Activated CD4-positive, alpha-beta T cell treated with anti-CD3 and anti-CD28 coated beads, Interleukin-2, Interleukin-6, amounts not matched to agents 100 ng/mL and 50 ng/mL, durations not matched to agents 16 hours and 8 hours (primary cell): ENCODE data around the gene BUB1B.
"Not testable (repeated sequence)": the region's sequence is repeated elsewhere in the genome, so short reads cannot be mapped to it uniquely, and the experiment has no call there.

Experiments
- DNase-seq: peaks from one replicate; pipeline ENCODE4 v3.0.0-alpha.2; 2020

BUB1B gene

GRCh38 chr15:40136470-40137302 lies 24.2 kb upstream of the BUB1B start:
- no peak for DNase-seq

- no peak for DNase-seq
Observed at GRCh38 chr15:40137303-40138200, 23.3 kb upstream of the BUB1B start.

GRCh38 chr15:40138201-40138570 lies 22.7 kb upstream of the BUB1B start:
- not testable (repeated sequence) for DNase-seq

GRCh38 chr15:40142428-40142827 lies 18.4 kb upstream of the BUB1B start:
- no peak for DNase-seq

GRCh38 chr15:40146037-40146436 lies 14.8 kb upstream of the BUB1B start:
- DNase-seq, result no peak

- DNase-seq, result no peak
Observed at GRCh38 chr15:40149339-40149738, 11.5 kb upstream of the BUB1B start.

- no peak for DNase-seq
Observed at GRCh38 chr15:40150163-40150925, 10.5 kb upstream of the BUB1B start.

- no peak for DNase-seq
Observed at GRCh38 chr15:40151499-40151898, 9.4 kb upstream of the BUB1B start.

- no peak for DNase-seq
Observed at GRCh38 chr15:40151991-40152390, 8.9 kb upstream of the BUB1B start.

GRCh38 chr15:40154821-40155220 lies 6.0 kb upstream of the BUB1B start:
- not testable (repeated sequence) for DNase-seq

GRCh38 chr15:40155270-40155910 lies 5.5 kb upstream of the BUB1B start:
- no peak for DNase-seq

- no peak for DNase-seq
Observed at GRCh38 chr15:40157778-40158447, 3.0 kb upstream of the BUB1B start.

- DNase-seq, result no peak
Observed at GRCh38 chr15:40160021-40160420, 848 bp upstream of the BUB1B start.

- peak; percentile 17 for DNase-seq
Observed at GRCh38 chr15:40161693-40162391, 973 bp downstream of the BUB1B start.

- DNase-seq, result no peak
Observed at GRCh38 chr15:40162552-40162951, 1.7 kb downstream of the BUB1B start.

GRCh38 chr15:40163657-40164416 lies 3.0 kb downstream of the BUB1B start:
- DNase-seq, result peak; percentile 43

- not testable (repeated sequence) for DNase-seq
Observed at GRCh38 chr15:40167374-40167773, 6.5 kb downstream of the BUB1B start.

GRCh38 chr15:40175160-40175559 lies 14.3 kb downstream of the BUB1B start:
- DNase-seq, result no peak

- no peak for DNase-seq
Observed at GRCh38 chr15:40182358-40183029, 21.6 kb downstream of the BUB1B start.
